HepG2 (cell line): ENCODE measurements around the gene TMEM158.

Source experiments
- HDAC6 ChIP-seq: fragments of 200-600 bp; sonication (generic); IDR thresholded peaks from 2 replicates; pipeline ENCODE4 v1.7.0; 2017; ENCODE audit warnings: mild to moderate bottlenecking, antibody characterized with exemption, low read length, low read depth
- POLR2A ChIP-seq, 2 experiments: IDR thresholded peaks; 2 replicates each; pipeline ENCODE4 v1.6.1; 2011; ENCODE audit warnings: low read depth in 2 of 2, low read length in 2 of 2, mild to moderate bottlenecking in 1 of 2, moderate library complexity in 1 of 2; ENCODE audit not compliant: insufficient read depth in 1 of 2
- RCOR2 ChIP-seq: IDR thresholded peaks from 2 replicates; pipeline ENCODE4 v1.6.1; 2016; ENCODE audit warnings: missing biosample characterization, missing genetic modification reagents
- SMC3 ChIP-seq: IDR thresholded peaks from 2 replicates; pipeline ENCODE4 v1.6.1; 2011; ENCODE audit warnings: low read length, improper control_type of control experiment
- TAF1 ChIP-seq: sonication (generic); formaldehyde crosslinking; IDR thresholded peaks from 2 replicates; pipeline ENCODE4 v1.4.0; 2020; ENCODE audit warnings: missing genetic modification reagents
- TBX2 ChIP-seq: sonication (generic); formaldehyde crosslinking; IDR thresholded peaks from 2 replicates; pipeline ENCODE4 v1.5.0; 2020; ENCODE audit warnings: missing genetic modification reagents, mild to moderate bottlenecking, borderline replicate concordance
- TF ChIP-seq, protein P1 (sequence below): sonication (generic); formaldehyde crosslinking; IDR thresholded peaks from 2 replicates; pipeline ENCODE4 v1.5.0; 2020; ENCODE audit warnings: mild to moderate bottlenecking, missing genetic modification reagents, moderate library complexity

DNA sequence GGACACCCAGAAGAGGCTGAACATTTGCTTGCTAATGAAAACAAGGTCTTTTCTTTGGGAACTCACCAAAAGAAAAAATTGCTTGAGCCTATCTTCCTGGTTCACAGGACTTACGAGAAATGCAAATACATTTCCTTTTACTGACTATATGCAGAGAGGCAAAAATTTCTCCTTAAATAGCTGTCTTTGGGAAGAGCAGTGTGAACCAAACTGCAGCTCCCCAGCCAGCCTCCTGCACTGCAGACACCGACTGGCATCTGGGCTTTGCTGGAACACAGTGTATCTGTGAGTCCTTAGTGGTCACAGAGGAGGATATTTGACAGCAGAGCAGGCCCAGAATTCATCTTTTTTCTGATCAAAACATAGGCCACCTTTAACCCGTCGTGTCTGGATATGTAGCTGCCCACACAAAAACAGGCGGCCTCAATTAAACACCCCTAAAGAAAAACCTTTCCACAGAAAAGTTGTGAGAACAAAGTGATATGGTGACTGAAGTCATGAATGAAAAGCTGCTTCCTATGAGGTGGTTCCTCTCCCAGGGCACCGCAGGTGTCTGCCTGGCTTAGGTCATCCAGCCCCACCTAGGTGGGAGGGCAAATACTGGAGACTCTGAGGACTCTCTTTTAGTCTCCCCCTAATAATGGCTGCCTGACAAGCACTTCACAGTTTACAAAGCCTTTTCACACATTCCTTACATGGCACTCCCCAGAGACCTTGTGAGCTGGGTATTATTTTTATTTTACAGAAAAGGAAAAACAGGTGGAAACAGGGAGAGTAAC is 46.1 kb upstream of the TMEM158 start:
- TF ChIP-seq, protein P1, sequence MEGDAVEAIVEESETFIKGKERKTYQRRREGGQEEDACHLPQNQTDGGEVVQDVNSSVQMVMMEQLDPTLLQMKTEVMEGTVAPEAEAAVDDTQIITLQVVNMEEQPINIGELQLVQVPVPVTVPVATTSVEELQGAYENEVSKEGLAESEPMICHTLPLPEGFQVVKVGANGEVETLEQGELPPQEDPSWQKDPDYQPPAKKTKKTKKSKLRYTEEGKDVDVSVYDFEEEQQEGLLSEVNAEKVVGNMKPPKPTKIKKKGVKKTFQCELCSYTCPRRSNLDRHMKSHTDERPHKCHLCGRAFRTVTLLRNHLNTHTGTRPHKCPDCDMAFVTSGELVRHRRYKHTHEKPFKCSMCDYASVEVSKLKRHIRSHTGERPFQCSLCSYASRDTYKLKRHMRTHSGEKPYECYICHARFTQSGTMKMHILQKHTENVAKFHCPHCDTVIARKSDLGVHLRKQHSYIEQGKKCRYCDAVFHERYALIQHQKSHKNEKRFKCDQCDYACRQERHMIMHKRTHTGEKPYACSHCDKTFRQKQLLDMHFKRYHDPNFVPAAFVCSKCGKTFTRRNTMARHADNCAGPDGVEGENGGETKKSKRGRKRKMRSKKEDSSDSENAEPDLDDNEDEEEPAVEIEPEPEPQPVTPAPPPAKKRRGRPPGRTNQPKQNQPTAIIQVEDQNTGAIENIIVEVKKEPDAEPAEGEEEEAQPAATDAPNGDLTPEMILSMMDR (CRISPR knock-in tag), result no peak
- TF ChIP-seq POLR2A (IDR thresholded peaks at IDR 0.05; ENCODE audit: insufficient read depth in 1 of 2, low read depth in 2 of 2, low read length in 2 of 2), result no peak
- no peak for TF ChIP-seq SMC3
- TF ChIP-seq RCOR2 (CRISPR knock-in tag), result no peak
- no peak for TF ChIP-seq HDAC6
- TF ChIP-seq TBX2, result no peak
- no peak for TF ChIP-seq TAF1 (CRISPR knock-in tag)
